ENCODE measurements around the gene SGTA. TPM values are rescaled to one million over a fixed set of nuclear protein-coding genes. Genes with fewer than 3 reads are reported as not detected.

The SGTA gene
- total and polyA plus RNA-seq, 2 of the 13 experiments (the other 11 are each of a cell fraction or from before 2014, with no cell fraction given), result 43.9 to 47.4 TPM

GRCh38 chr19:2739602-2740313 lies 43.3 kb downstream of the SGTA start, which contains the start of gene SLC39A3 (continued):
- TF ChIP-seq ZNF639 (CRISPR knock-in tag; conservative IDR thresholded peaks at IDR 0.05) (peak; percentile 97), HOXA3 (CRISPR knock-in tag; IDR thresholded peaks at IDR 0.05) (peak; percentile 89), THAP8 (CRISPR knock-in tag; IDR thresholded peaks at IDR 0.05; ENCODE audit: borderline replicate concordance) (peak; percentile 97; the same call in 1 of the 2 replicates), ZBTB46 (CRISPR knock-in tag; IDR thresholded peaks at IDR 0.05; ENCODE audit: borderline replicate concordance) (no peak), CENPBD1 (CRISPR knock-in tag; IDR thresholded peaks at IDR 0.05; ENCODE audit: borderline replicate concordance, low read depth) (0 out of 2 replicates have a peak, but pooled peaks have one; percentile 81), POLR2G (IDR thresholded peaks at IDR 0.05; ENCODE audit: low read depth, low read length) (peak; percentile 66; the same call in 1 of the 2 replicates), IRF1 (CRISPR knock-in tag; IDR thresholded peaks at IDR 0.05; ENCODE audit: low read depth) (no peak; the same call in 1 of the 2 replicates), SKIL (CRISPR knock-in tag; IDR thresholded peaks at IDR 0.05; ENCODE audit: borderline replicate concordance) (no peak), ZNF224 (CRISPR knock-in tag; IDR thresholded peaks at IDR 0.05) (peak; percentile 87; the same call in 1 of the 2 replicates), ZNF276 (CRISPR knock-in tag; IDR thresholded peaks at IDR 0.05; ENCODE audit: low read depth) (peak; percentile 65; the same call in 1 of the 2 replicates), ELF1 (CRISPR knock-in tag; IDR thresholded peaks at IDR 0.05) (peak; percentile 85), NAIF1 (CRISPR knock-in tag; IDR thresholded peaks at IDR 0.05; ENCODE audit: borderline replicate concordance) (no peak; the same call in 1 of the 2 replicates), ZNF556 (CRISPR knock-in tag; IDR thresholded peaks at IDR 0.05; ENCODE audit: borderline replicate concordance) (peak; percentile 97), ZNF256 (CRISPR knock-in tag; conservative IDR thresholded peaks at IDR 0.05) (0 out of 2 replicates have a peak, but pooled peaks have one; percentile 82), ZNF326 (CRISPR knock-in tag; IDR thresholded peaks at IDR 0.05; ENCODE audit: borderline replicate concordance) (no peak), MXD1 (CRISPR knock-in tag; IDR thresholded peaks at IDR 0.05) (peak; percentile 96)

All from HepG2 (cell line).